Epithelial cell of umbilical artery (primary cell): ENCODE measurements around the gene MEIS3. TPM values are rescaled to one million over a fixed set of nuclear protein-coding genes. Genes with fewer than 3 reads are reported as not detected.

ENCODE experiments used
- total RNA-seq: library from RNA; depleted of rRNA; stranded (reverse); fragments of >200 nt; gene quantifications from 2 replicates; pipeline ENCODE4 v1.2.3, GENCODE V29; 2014

Gene MEIS3
- 0.32 and 0.46 TPM in 2 replicates for total RNA-seq

DNA sequence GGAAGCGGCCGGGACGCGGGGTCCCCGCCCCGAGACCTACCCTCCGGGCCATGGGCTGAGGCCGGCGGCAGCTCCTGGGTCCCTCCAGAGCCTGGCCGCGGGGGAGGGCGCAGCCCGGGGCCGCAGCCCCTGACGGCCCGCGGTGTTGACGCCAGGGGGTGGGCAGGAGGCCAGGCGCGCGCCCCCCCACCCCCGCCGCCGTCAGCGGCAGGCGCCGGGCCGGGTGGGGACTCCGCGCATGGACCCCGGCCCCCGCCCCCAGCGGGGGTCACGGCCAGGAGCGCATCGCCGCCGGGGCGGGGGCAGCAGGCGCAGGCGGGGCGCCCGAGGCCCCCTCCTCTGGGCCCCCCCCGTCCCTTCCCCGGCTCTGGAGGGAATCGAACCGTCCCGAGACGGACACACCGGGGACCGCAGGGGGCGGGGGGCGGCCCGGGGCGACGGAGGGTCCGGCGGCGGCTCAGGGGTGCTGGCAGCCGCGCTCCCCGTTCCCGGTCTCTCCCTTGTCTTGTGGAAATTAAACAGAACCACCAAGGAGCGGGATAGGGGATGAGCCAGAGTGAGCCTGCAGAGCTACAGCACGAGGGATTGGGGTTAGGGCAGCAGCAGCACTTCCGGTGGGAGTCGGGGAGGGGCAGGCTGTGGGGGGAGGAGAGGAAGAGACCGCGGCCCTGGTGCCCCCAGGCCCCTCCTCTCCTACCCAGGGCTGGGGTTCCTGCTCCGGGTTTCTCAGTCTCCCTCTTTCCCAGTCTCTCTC, at the start of gene MEIS3:
MEIS3 (minus strand) TSS at position 498 of the 754 bp plus-strand sequence; CDS start at position 52, 446 bp downstream.

Other genes starting within 250 kb of the MEIS3 start
- 12.0 and 17.2 TPM in 2 replicates for gene BBC3, start 188.3 kb downstream of the MEIS3 start, total RNA-seq
- gene CCDC9, start 163.0 kb downstream of the MEIS3 start, total RNA-seq = 3.5 and 6.5 TPM in 2 replicates
- gene INAFM1, start 144.6 kb downstream of the MEIS3 start, total RNA-seq = 0.65 TPM in 1 of 2 replicates, not detected in the other
- gene C5AR1, start 109.7 kb downstream of the MEIS3 start, total RNA-seq = not detected in 2 replicates
- gene C5AR2, start 87.4 kb downstream of the MEIS3 start, total RNA-seq = not detected in 2 replicates
- gene DHX34, start 70.2 kb downstream of the MEIS3 start, total RNA-seq = 6.5 and 8.7 TPM in 2 replicates
- gene SLC8A2, start 52.4 kb upstream of the MEIS3 start, total RNA-seq = not detected in 2 replicates
- gene KPTN, start 64.7 kb upstream of the MEIS3 start, total RNA-seq = 3.9 and 5.2 TPM in 2 replicates
- 64.6 and 126 TPM in 2 replicates for gene NAPA, start 95.5 kb upstream of the MEIS3 start, total RNA-seq
- under 0.01 TPM in 1 of 2 replicates, not detected in the other for gene ZNF541, start 153.6 kb upstream of the MEIS3 start, total RNA-seq
- gene BICRA, start 189.6 kb upstream of the MEIS3 start, total RNA-seq = 5.0 and 5.5 TPM in 2 replicates